H9 (cell line): ENCODE data around the gene RALA. TPM values are rescaled to one million over a fixed set of nuclear protein-coding genes. Genes with fewer than 3 reads are reported as not detected.

Experiments
- DNase-seq: peaks from one replicate; pipeline ENCODE4 v3.0.0-alpha.2; 2017
- H2AFZ ChIP-seq: one replicate; pipeline ENCODE4 v1.6.1; 2013; ENCODE audit warnings: mild to moderate bottlenecking, low read length, control low read depth, moderate library complexity
- H2AK5ac ChIP-seq: 2 replicates; pipeline ENCODE4 v1.6.1; 2013; ENCODE audit warnings: low read length, control low read depth, mixed read lengths; ENCODE audit not compliant: insufficient read length
- H2BK120ac ChIP-seq: one replicate; pipeline ENCODE4 v1.6.1; 2013; ENCODE audit warnings: low read depth, mild to moderate bottlenecking, low read length, control low read depth, inconsistent platforms; ENCODE audit not compliant: poor library complexity, severe bottlenecking
- H2BK12ac ChIP-seq: 2 replicates; pipeline ENCODE4 v1.6.1; 2013; ENCODE audit warnings: low read length, control low read depth, mixed read lengths, low read depth; ENCODE audit not compliant: insufficient read length
- H2BK15ac ChIP-seq: 2 replicates; pipeline ENCODE4 v1.6.1; 2013; ENCODE audit warnings: low read depth, low read length, control low read depth
- H2BK20ac ChIP-seq: one replicate; pipeline ENCODE4 v1.6.1; 2013; ENCODE audit warnings: low read depth, mild to moderate bottlenecking, low read length, control low read depth, inconsistent platforms; ENCODE audit not compliant: poor library complexity, severe bottlenecking
- H2BK5ac ChIP-seq: 2 replicates; pipeline ENCODE4 v1.6.1; 2013; ENCODE audit warnings: low read length, control low read depth, mixed read lengths; ENCODE audit not compliant: insufficient read length
- H3K14ac ChIP-seq: 2 replicates; pipeline ENCODE4 v1.6.1; 2013; ENCODE audit warnings: low read length, control low read depth; ENCODE audit not compliant: insufficient read depth
- H3K18ac ChIP-seq: 2 replicates; pipeline ENCODE4 v1.6.1; 2013; ENCODE audit warnings: low read depth, mild to moderate bottlenecking, mixed read lengths, low read length, control low read depth; ENCODE audit not compliant: insufficient read length
- H3K23ac ChIP-seq: 2 replicates; pipeline ENCODE4 v1.6.1; 2013; ENCODE audit warnings: low read length, control low read depth, mixed read lengths, low read depth; ENCODE audit not compliant: insufficient read length
- H3K23me2 ChIP-seq: 2 replicates; pipeline ENCODE4 v1.6.1; 2013; ENCODE audit warnings: low read depth, mild to moderate bottlenecking, mixed read lengths, low read length, control low read depth; ENCODE audit not compliant: insufficient read length, poor library complexity, severe bottlenecking
- H3K27ac ChIP-seq: 2 replicates; pipeline ENCODE4 v1.5.1; 2013; ENCODE audit warnings: low read length, control low read depth, mixed read lengths, low read depth; ENCODE audit not compliant: insufficient read length
- H3K27me3 ChIP-seq: 2 replicates; pipeline ENCODE4 v1.6.1; 2013; ENCODE audit warnings: low read length, control low read depth, inconsistent platforms; ENCODE audit not compliant: insufficient read depth
- H3K4ac ChIP-seq: 2 replicates; pipeline ENCODE4 v1.6.1; 2013; ENCODE audit warnings: low read depth, mild to moderate bottlenecking, control low read depth, inconsistent platforms, low read length, moderate library complexity
- H3K4me1 ChIP-seq: 2 replicates; pipeline ENCODE4 v1.6.1; 2013; ENCODE audit warnings: low read length, control low read depth, inconsistent platforms; ENCODE audit not compliant: insufficient read depth
- H3K4me2 ChIP-seq: 2 replicates; pipeline ENCODE4 v1.6.1; 2013; ENCODE audit warnings: low read length, control low read depth, mixed read lengths; ENCODE audit not compliant: insufficient read length, insufficient read depth
- H3K56ac ChIP-seq: 2 replicates; pipeline ENCODE4 v1.6.1; 2013; ENCODE audit warnings: low read depth, mild to moderate bottlenecking, mixed read lengths, low read length, control low read depth; ENCODE audit not compliant: insufficient read length
- H3K79me1 ChIP-seq: 2 replicates; pipeline ENCODE4 v1.6.1; 2013; ENCODE audit warnings: low read depth, mild to moderate bottlenecking, moderate library complexity, low read length, control low read depth, inconsistent platforms; ENCODE audit not compliant: insufficient read depth, poor library complexity, severe bottlenecking
- H3K79me2 ChIP-seq: 2 replicates; pipeline ENCODE4 v1.6.1; 2013; ENCODE audit warnings: low read length, control low read depth, inconsistent platforms; ENCODE audit not compliant: insufficient read depth
- H3K9ac ChIP-seq: 2 replicates; pipeline ENCODE4 v1.6.1; 2013; ENCODE audit warnings: low read length, control low read depth, mixed read lengths; ENCODE audit not compliant: insufficient read length; ENCODE audit errors: extremely low read depth
- H3K9me3 ChIP-seq: one replicate; pipeline ENCODE4 v1.6.1; 2013; ENCODE audit warnings: low read depth, low read length, inconsistent platforms; ENCODE audit not compliant: control insufficient read depth
- H3T11ph ChIP-seq: one replicate; pipeline ENCODE4 v1.6.1; 2013; ENCODE audit warnings: mild to moderate bottlenecking, low read length, control low read depth, inconsistent platforms
- H4K20me1 ChIP-seq: one replicate; pipeline ENCODE4 v1.6.1; 2013; ENCODE audit not compliant: control insufficient read depth, insufficient read length, insufficient read depth
- H4K5ac ChIP-seq: 2 replicates; pipeline ENCODE4 v1.6.1; 2013; ENCODE audit warnings: low read depth, mild to moderate bottlenecking, mixed read lengths, low read length, control low read depth; ENCODE audit not compliant: insufficient read length
- H4K8ac ChIP-seq: replicated peaks from 2 replicates; pipeline ENCODE4 v1.6.1; 2013; ENCODE audit warnings: low read length, control low read depth, mixed read lengths, low read depth; ENCODE audit not compliant: insufficient read length
- H4K91ac ChIP-seq: 2 replicates; pipeline ENCODE4 v1.6.1; 2013; ENCODE audit warnings: low read depth, mild to moderate bottlenecking, moderate library complexity, mixed read lengths, low read length, control low read depth; ENCODE audit not compliant: insufficient read length
- H3K27ac Mint-ChIP-seq, 3 experiments: 2 replicates in 2 of 3; 3 replicates in 1 of 3; pipeline ENCODE4 v1.8.0; 2020 to 2021; ENCODE audit warnings: mixed read lengths in 3 of 3, mild to moderate bottlenecking in 1 of 3, moderate library complexity in 1 of 3
- H3K27me3 Mint-ChIP-seq: 2 replicates; pipeline ENCODE4 v1.8.0; 2021; ENCODE audit warnings: low read depth, mild to moderate bottlenecking, moderate library complexity, mixed read lengths
- H3K36me3 Mint-ChIP-seq, 3 experiments: 2 replicates in 2 of 3; 3 replicates in 1 of 3; pipeline ENCODE4 v1.8.0; 2020 to 2021; ENCODE audit warnings: low read depth in 3 of 3, mixed read lengths in 3 of 3; ENCODE audit not compliant: insufficient read depth in 1 of 3
- H3K4me1 Mint-ChIP-seq, 2 experiments: 2 replicates each; pipeline ENCODE4 v1.8.0; 2020; ENCODE audit warnings: mixed read lengths in 2 of 2
- H3K4me3 Mint-ChIP-seq, 2 experiments: 2 replicates in 1 of 2; 3 replicates in 1 of 2; pipeline ENCODE4 v1.8.0; 2020 to 2021; ENCODE audit warnings: mild to moderate bottlenecking in 2 of 2, mixed read lengths in 2 of 2, moderate library complexity in 1 of 2
- H3K9me3 Mint-ChIP-seq, 2 experiments: 2 replicates in 1 of 2; 3 replicates in 1 of 2; pipeline ENCODE4 v1.8.0; 2020; ENCODE audit warnings: mild to moderate bottlenecking in 2 of 2, mixed read lengths in 2 of 2, moderate library complexity in 1 of 2
- WGBS: extraction: QIAGEN DNeasy Blood & Tissue Kit; methylation state at CpG from one replicate; pipeline ENCODE4 v1.1.7; 2013; ENCODE audit warnings: missing lambda C conversion rate, low lambda C conversion rate, mixed read lengths; ENCODE audit not compliant: insufficient read length; ENCODE audit errors: extremely low coverage; 5-methylcytosine and 5-hydroxymethylcytosine counted together
- total RNA-seq: library from RNA; stranded (reverse); gene quantifications from 2 replicates; pipeline ENCODE4 v1.2.1, GENCODE V29; 2021
- TF ChIP-seq, protein P1 (sequence below): fragments of 200-600 bp; sonication (generic); conservative IDR thresholded peaks from 3 replicates; pipeline ENCODE4 v1.8.0; 2021; ENCODE audit warnings: antibody characterized with exemption, mild to moderate bottlenecking

Gene RALA
- total RNA-seq, 1 experiment from 2014 or later, result 57.5 TPM

GRCh38 chr7:39583539-39583938, 39.8 kb upstream of the RALA start:
- DNase-seq, result no peak
- Histone ChIP-seq H4K8ac (no peak overlapping the region), H4K5ac (no peak overlapping the region), H3K27ac (no peak overlapping the region), H3K9ac (no peak overlapping the region), H3K18ac (no peak overlapping the region), H3K4me2 (no peak overlapping the region), H3K23ac (no peak overlapping the region), H3K27me3 (no peaks in the 10 kb centered on the region), H3K14ac (no peak overlapping the region), H2BK12ac (no peak overlapping the region), H3K4ac (no peak overlapping the region), H3T11ph (no peak overlapping the region), H3K9me3 (no peaks in the 10 kb centered on the region), H2AFZ (no peak overlapping the region), H2BK5ac (no peak overlapping the region), H4K20me1 (no peaks in the 10 kb centered on the region), H3K79me2 (no peaks in the 10 kb centered on the region), H2BK20ac (no peak overlapping the region), H3K23me2 (no peaks in the 10 kb centered on the region), H3K56ac (no peak overlapping the region), H2BK120ac (no peak overlapping the region), H2BK15ac (no peak overlapping the region), H3K79me1 (no peaks in the 10 kb centered on the region), H4K91ac (no peak overlapping the region), H3K4me1 (no peaks in the 10 kb centered on the region; the same call in 1 of the 2 replicates), H2AK5ac (no peak overlapping the region)
- Mint-ChIP-seq H3K27ac (no peak overlapping the region), H3K36me3 (peaks cover 0 to 1% (median 1%) of the 10 kb centered on the region in 3 experiments; a peak in 3 of 7 replicates), H3K9me3 (no peaks in the 10 kb centered on the region), H3K4me1 (peaks cover 15 to 21% of the 10 kb centered on the region in 2 experiments), H3K4me3 (no peak overlapping the region), H3K27me3 (no peaks in the 10 kb centered on the region)
- TF ChIP-seq, protein P1, sequence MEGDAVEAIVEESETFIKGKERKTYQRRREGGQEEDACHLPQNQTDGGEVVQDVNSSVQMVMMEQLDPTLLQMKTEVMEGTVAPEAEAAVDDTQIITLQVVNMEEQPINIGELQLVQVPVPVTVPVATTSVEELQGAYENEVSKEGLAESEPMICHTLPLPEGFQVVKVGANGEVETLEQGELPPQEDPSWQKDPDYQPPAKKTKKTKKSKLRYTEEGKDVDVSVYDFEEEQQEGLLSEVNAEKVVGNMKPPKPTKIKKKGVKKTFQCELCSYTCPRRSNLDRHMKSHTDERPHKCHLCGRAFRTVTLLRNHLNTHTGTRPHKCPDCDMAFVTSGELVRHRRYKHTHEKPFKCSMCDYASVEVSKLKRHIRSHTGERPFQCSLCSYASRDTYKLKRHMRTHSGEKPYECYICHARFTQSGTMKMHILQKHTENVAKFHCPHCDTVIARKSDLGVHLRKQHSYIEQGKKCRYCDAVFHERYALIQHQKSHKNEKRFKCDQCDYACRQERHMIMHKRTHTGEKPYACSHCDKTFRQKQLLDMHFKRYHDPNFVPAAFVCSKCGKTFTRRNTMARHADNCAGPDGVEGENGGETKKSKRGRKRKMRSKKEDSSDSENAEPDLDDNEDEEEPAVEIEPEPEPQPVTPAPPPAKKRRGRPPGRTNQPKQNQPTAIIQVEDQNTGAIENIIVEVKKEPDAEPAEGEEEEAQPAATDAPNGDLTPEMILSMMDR, result no peak
- WGBS, result no CpG with 5 or more reads among the region's 2 CpGs
